Measurements from ENCODE around the gene AEBP2.

The AEBP2 gene

GRCh38 chr12:19499030-19499429 lies 59.7 kb downstream of the AEBP2 start:
- in situ Hi-C loops (cut with MboI; ENCODE audit: low sequenced_read_pairs) = no loop called here

- in situ Hi-C loops (cut with MboI; ENCODE audit: low sequenced_read_pairs) = no loop called here
Measured at GRCh38 chr12:19506497-19506896, 67.2 kb downstream of the AEBP2 start.

DNA sequence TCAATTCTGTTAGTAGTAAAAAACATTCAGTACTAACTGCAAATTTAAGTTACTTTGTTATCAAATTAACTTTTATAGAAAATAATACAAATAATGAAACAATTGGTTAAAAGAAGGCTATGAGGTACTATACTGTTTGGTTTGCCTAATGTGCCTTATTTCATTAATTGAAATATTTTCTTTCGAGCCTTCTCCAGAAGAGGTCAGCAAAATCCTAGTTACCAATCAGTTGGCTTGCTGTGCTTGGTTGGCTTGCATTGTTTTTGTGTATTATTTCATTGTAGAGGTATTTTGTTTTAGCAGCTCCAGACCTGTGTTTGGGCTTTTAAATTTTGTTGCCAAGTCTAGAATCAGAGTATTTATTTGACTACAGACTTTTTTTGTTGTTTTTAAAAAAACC lies 68.5 kb downstream of the AEBP2 start:
- in situ Hi-C loops (cut with MboI; ENCODE audit: low sequenced_read_pairs) = no loop called here

DNA sequence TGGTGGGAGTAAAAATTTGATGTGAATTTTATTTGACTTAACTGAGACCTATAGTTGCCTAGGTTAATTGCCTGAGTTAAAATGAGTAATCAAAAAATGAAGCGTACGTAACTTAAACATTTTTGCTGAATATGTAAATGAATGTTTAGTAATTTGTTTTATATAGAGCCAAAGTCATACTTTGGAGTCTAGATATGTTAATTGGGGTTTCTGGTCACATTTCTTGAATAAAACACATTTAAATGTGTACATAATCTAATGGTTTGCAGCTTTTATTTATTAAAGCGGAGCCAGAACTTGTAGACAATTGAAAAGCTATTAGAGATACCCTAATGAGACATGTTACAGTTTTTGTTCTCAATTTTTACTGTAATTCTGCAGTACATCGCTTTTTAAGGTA lies 71.2 kb downstream of the AEBP2 start:
- in situ Hi-C loops (cut with MboI; ENCODE audit: low sequenced_read_pairs) = no loop called here

GRCh38 chr12:19515179-19515578 lies 75.9 kb downstream of the AEBP2 start:
- in situ Hi-C loops (cut with MboI; ENCODE audit: low sequenced_read_pairs) = no loop called here

DNA sequence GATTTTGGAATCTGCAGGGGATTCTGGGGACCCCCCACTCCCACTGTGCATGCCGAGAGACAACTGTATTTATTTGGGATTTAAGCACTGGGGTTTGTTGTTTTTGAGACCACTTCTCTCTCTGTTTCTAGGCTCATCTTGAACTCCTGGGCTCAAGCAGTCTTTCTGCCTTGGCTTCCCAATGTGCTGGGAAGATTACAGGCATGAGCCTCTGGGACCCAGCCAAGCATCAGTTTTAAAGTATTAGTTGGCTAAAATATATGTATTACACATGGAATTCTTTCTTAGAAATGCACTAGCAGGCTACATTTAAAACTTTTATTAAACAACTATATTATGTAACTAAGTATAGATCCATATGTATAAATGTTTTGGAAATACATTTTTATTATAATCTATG lies 78.3 kb downstream of the AEBP2 start:
- in situ Hi-C loops (cut with MboI; ENCODE audit: low sequenced_read_pairs) = no loop called here

- in situ Hi-C loops (cut with MboI; ENCODE audit: low sequenced_read_pairs) = no loop called here
Measured at GRCh38 chr12:19518209-19518608, 78.9 kb downstream of the AEBP2 start.

DNA sequence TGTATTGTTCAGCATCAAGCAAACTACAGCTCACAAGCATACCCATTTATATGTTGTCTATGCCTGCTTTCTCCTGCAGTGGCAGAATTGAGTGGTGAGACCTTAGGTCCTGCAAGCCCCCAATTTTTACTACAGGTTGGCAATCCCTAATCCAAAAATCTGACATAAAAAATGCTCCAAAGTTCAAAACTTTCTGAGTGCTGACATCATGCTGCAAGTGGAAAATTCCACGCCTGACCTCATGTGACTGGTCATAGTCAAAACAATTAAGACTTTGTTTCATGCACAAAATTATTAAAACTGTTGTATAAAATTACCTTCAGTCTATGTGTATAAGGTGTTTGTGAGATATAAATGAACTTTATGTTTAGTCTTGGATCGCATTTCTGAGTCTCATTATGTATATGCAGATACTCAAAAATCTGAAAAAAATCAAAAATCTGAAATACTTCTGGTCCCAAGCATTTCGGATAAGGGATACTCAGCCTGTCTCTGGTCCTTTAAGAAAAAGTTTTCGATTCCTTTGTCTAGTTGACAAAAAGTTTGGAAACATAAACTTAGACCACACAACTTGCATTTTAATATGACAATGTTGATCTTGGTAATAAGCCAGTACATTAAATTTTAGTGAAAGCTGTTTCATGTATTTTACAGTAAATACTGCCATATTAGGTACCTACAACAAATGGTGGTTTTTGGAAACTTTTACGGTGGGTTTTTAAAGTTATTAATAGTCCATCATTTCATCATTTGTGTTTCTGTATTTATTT lies 81.5 kb downstream of the AEBP2 start:
- in situ Hi-C loops (cut with MboI; ENCODE audit: low sequenced_read_pairs) = no loop called here

- in situ Hi-C loops (cut with MboI; ENCODE audit: low sequenced_read_pairs) = no loop called here
Measured at GRCh38 chr12:19525274-19525673, 86.0 kb downstream of the AEBP2 start.

DNA sequence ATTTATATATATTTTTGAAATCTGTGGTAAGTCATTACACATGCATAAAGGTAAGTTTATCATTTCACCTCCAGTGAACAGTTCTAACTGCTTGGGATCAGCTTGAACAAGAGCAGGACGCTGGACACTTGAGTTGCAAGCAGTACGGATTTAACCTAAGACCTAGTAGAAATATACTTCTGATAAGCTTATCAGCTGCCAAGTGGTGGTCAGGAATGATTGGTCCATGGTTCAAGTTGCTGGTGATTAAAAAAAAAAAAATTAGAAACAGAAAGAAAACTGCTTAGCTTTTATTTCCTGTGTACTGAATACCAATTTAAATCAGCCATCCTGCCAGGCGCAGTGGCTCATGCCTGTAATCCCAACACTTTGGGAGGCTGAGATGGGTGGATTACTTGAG lies 88.6 kb downstream of the AEBP2 start:
- in situ Hi-C loops (cut with MboI; ENCODE audit: low sequenced_read_pairs) = no loop called here

DNA sequence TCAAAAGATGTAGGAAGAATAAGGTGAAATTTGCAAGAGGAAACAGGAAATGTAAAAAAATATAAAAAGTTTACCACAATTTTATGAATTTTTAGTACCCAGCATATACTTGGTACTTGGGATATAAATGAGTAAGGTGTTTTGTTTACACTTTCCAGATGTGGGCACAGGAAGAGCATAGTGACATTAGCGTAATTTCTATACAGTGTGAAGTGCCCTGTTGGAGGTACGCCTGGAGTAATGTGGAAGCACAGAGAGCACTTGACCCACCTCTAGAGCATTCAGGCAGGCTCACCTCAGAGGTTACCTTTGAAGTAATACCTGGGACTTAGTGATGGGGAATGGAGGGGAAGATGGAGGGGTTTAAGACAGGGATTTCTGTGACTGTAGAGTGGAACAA lies 89.5 kb downstream of the AEBP2 start:
- in situ Hi-C loops (cut with MboI; ENCODE audit: low sequenced_read_pairs) = no loop called here

DNA sequence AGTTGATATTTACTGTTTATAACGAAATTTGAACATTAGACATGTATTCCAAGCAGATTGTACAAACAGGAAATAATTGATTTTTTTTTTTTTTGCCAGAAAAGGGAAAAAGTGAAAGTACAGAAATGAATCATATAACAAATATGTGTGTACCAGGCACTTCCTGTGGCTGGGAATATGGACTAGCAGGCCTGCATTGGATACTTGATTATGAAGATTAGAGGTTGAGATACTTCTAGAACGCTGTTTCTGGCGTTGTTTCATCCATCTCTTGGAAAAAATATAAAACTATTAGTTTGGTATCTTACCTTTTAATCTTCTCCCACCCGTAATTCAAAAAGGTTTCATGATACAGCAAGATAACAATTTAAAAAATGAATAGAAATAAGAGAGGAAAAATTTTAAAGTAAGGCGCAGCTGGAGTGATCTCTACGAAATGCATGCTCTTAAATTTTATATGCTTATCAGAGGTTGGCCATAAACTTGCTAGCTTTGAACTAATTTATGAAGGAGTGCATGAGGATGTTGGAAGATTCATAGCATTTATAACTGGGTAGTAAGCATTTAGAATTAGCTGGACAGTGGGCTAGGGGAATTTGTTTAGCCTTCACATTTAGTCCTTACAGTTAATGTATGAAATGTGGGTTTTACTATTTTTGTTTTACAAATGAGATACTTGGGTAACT lies 90.8 kb downstream of the AEBP2 start:
- in situ Hi-C loops (cut with MboI; ENCODE audit: low sequenced_read_pairs) = no loop called here

- in situ Hi-C loops (cut with MboI; ENCODE audit: low sequenced_read_pairs) = no loop called here
Measured at GRCh38 chr12:19530637-19531023, 91.3 kb downstream of the AEBP2 start.

- in situ Hi-C loops (cut with MboI; ENCODE audit: low sequenced_read_pairs) = no loop called here
Measured at GRCh38 chr12:19533567-19533966, 94.3 kb downstream of the AEBP2 start.

GRCh38 chr12:19539071-19539470 lies 99.8 kb downstream of the AEBP2 start:
- in situ Hi-C loops (cut with MboI; ENCODE audit: low sequenced_read_pairs) = no loop called here

GRCh38 chr12:19539836-19540235 lies 100.5 kb downstream of the AEBP2 start:
- in situ Hi-C loops (cut with MboI; ENCODE audit: low sequenced_read_pairs) = no loop called here

GRCh38 chr12:19542606-19543005 lies 103.3 kb downstream of the AEBP2 start:
- in situ Hi-C loops (cut with MboI; ENCODE audit: low sequenced_read_pairs) = no loop called here

DNA sequence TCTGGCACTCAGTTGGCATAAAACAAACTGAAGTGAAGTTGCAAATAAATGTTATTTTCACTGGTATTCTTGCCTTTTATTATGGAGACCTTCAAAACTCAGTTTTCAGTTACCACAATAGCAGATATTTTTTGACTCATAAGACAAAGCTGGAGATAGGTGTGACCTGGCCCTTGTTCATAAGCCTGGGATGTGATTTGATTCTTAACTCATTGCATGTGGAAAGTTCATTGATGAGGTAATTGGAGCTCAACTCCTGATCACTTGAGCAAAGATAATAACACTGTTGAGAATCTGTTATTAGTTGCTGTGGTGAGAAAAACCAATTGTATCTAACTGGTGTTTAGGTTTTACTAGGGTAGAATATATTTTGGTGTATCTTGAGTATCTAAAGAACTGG lies 105.1 kb downstream of the AEBP2 start:
- in situ Hi-C loops (cut with MboI; ENCODE audit: low sequenced_read_pairs) = no loop called here

DNA sequence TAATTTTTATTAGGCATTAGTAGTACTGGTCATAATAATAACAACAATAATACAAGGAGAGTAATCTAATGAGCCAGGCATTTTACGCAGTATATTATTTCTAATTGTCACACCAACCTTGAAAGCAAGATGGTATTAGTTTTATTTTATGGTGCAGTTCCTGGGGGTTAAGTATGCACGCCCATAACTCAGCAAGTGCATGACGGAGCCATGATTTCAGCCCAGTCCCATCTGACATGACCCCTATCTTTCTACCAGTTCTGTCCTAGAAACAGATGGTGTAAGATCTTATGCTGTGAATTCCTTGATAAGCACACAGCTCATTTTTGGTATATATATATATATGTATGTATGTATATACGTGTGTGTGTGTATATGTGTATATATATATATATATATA lies 106.0 kb downstream of the AEBP2 start:
- in situ Hi-C loops (cut with MboI; ENCODE audit: low sequenced_read_pairs) = no loop called here

GRCh38 chr12:19546027-19546426 lies 106.7 kb downstream of the AEBP2 start:
- in situ Hi-C loops (cut with MboI; ENCODE audit: low sequenced_read_pairs) = no loop called here

GRCh38 chr12:19546611-19547162 lies 107.4 kb downstream of the AEBP2 start:
- in situ Hi-C loops (cut with MboI; ENCODE audit: low sequenced_read_pairs) = no loop called here

GRCh38 chr12:19547271-19547671 lies 108.0 kb downstream of the AEBP2 start:
- in situ Hi-C loops (cut with MboI; ENCODE audit: low sequenced_read_pairs) = no loop called here

Measured in HL-60/S4 treated with retinoic acid at 250 ng/mL for 4 days and 3 days (cell line).